ENCODE measurements around the gene CALCOCO2. TPM values are rescaled to one million over a fixed set of nuclear protein-coding genes. Genes with fewer than 3 reads are reported as not detected.

The CALCOCO2 gene, protein sequence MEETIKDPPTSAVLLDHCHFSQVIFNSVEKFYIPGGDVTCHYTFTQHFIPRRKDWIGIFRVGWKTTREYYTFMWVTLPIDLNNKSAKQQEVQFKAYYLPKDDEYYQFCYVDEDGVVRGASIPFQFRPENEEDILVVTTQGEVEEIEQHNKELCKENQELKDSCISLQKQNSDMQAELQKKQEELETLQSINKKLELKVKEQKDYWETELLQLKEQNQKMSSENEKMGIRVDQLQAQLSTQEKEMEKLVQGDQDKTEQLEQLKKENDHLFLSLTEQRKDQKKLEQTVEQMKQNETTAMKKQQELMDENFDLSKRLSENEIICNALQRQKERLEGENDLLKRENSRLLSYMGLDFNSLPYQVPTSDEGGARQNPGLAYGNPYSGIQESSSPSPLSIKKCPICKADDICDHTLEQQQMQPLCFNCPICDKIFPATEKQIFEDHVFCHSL
- 100 to 1,000 TPM; 181 to 296 (median 224) TPM for total RNA-seq
- long read RNA-seq, donor 1, transcript CALCOCO2-201 (13 exons, 3,682 nt): major isoform, 135 of 167 reads
- long read RNA-seq, donor 1, partial matches to known transcripts: 13 of 167 reads
- long read RNA-seq, donor 1, other reads (novel, unspliced or antisense): 19 of 167 reads
- long read RNA-seq, donor 2, transcript CALCOCO2-201 (13 exons, 3,682 nt): major isoform, 74 of 97 reads
- long read RNA-seq, donor 2, partial matches to known transcripts: 12 of 97 reads
- long read RNA-seq, donor 2, other reads (novel, unspliced or antisense): 11 of 97 reads

GRCh38 chr17:48830840-48831548 is at the start of gene CALCOCO2:
Gene CALCOCO2 (plus strand): TSS chr17:48831035. CDS start chr17:48841708, 10,673 bp downstream.
- Histone ChIP-seq H3K36me3 (ENCODE audit: low read depth) (no peaks in the 10 kb centered on the region), H3K4me1 (ENCODE audit: low read depth) (peaks cover 25% of the 10 kb centered on the region), H3K9me3 (no peaks in the 10 kb centered on the region), H3K4me3 (peak within 1 kb of the TSS; percentile 43)
- DNase-seq (peak; percentile 96 to 98 (median 96)), ATAC-seq (peak; percentile 99)
- TF ChIP-seq CTCF (IDR thresholded peaks at IDR 0.05): no peak
- intact Hi-C loops (cut with DNase I, micrococcal nuclease): no loop called here

GRCh38 chr17:48787828-48788227 is 43.0 kb upstream of the CALCOCO2 start:
- Histone ChIP-seq H3K4me1 (ENCODE audit: low read depth) (peaks cover 19% of the 10 kb centered on the region), H3K36me3 (ENCODE audit: low read depth) (no peaks in the 10 kb centered on the region), H3K4me3 (no peak overlapping the region), H3K9me3 (no peaks in the 10 kb centered on the region)
- ATAC-seq: no peak
- no peak for TF ChIP-seq CTCF (IDR thresholded peaks at IDR 0.05)
- intact Hi-C loops (cut with DNase I, micrococcal nuclease): no loop called here
- DNase-seq: no peak

- no peak for TF ChIP-seq CTCF (IDR thresholded peaks at IDR 0.05)
- H3K4me1 ChIP-seq (ENCODE audit: low read depth): peaks cover 18% of the 10 kb centered on the region
- no peaks in the 10 kb centered on the region for H3K9me3 ChIP-seq
- intact Hi-C loops (cut with DNase I, micrococcal nuclease): loop anchor here (5.0 kb wide), 3 partner anchors 63 to 113 kb away; partner anchors contain the start of genes HOXB13 (in 1 of the 2), PRAC1 (in 1 of the 2) and PRAC2 (in 1 of the 2)
- ATAC-seq (peak; percentile 70), DNase-seq (no peak)
- no peaks in the 10 kb centered on the region for H3K36me3 ChIP-seq (ENCODE audit: low read depth)
- no peak overlapping the region for H3K4me3 ChIP-seq
These were observed 40.2 kb upstream of the CALCOCO2 start for GRCh38 chr17:48790607-48791127.

- intact Hi-C loops (cut with DNase I, micrococcal nuclease): loop anchor here (5.0 kb wide), 3 partner anchors 64 to 114 kb away; partner anchors contain the start of genes HOXB13 (in 1 of the 2), PRAC1 (in 1 of the 2) and PRAC2 (in 1 of the 2)
- peak; percentile 85 for ATAC-seq
These were observed 39.5 kb upstream of the CALCOCO2 start for GRCh38 chr17:48791128-48792032.

More at GRCh38 chr17:48791128-48792032, 39.5 kb upstream of the CALCOCO2 start:
- Histone ChIP-seq H3K4me3 (no peak overlapping the region), H3K4me1 (ENCODE audit: low read depth) (peaks cover 25% of the 10 kb centered on the region), H3K9me3 (no peaks in the 10 kb centered on the region), H3K36me3 (ENCODE audit: low read depth) (no peaks in the 10 kb centered on the region)
- TF ChIP-seq CTCF (IDR thresholded peaks at IDR 0.05): peak; percentile 60
- DNase-seq: peak; percentile 72 to 99 (median 82)

Measured in mucosa of descending colon (tissue), 3 donors.